GM18499 (cell line): Measurements from ENCODE around the gene EBNA1BP2.
"Not testable (repeated sequence)": the region's sequence is repeated elsewhere in the genome, so short reads cannot be mapped to it uniquely, and the experiment has no call there.

Experiments
- ATAC-seq: cut with Tn5 transposase; IDR thresholded peaks from one replicate; pipeline ENCODE4 v1.9.1; 2021; ENCODE audit warnings: moderate number of reproducible peaks; ENCODE audit not compliant: insufficient read depth, unreplicated experiment

The EBNA1BP2 gene

GRCh38 chr1:43171876-43172526 lies at the start of gene EBNA1BP2, which contains the start of gene CFAP57:
Gene EBNA1BP2, minus strand, starts transcription at chr1:43172290. Its CDS starts 172 bp downstream, at chr1:43172118.
Gene CFAP57, plus strand, starts transcription at chr1:43172330. Its CDS starts 424 bp downstream, at chr1:43172754.
- peak; percentile 94 for ATAC-seq

GRCh38 chr1:43221797-43222196 lies 49.7 kb upstream of the EBNA1BP2 start:
- ATAC-seq = no peak

GRCh38 chr1:43220905-43221778 lies 49.1 kb upstream of the EBNA1BP2 start:
- no peak for ATAC-seq

GRCh38 chr1:43217747-43218146 lies 45.7 kb upstream of the EBNA1BP2 start:
- no peak for ATAC-seq

GRCh38 chr1:43214501-43215444 lies 42.7 kb upstream of the EBNA1BP2 start:
- no peak for ATAC-seq

- not testable (repeated sequence) for ATAC-seq
These were observed 36.2 kb upstream of the EBNA1BP2 start for GRCh38 chr1:43208277-43208676.

- ATAC-seq = no peak
These were observed 35.3 kb upstream of the EBNA1BP2 start for GRCh38 chr1:43207229-43207853.

GRCh38 chr1:43206600-43207228 lies 34.6 kb upstream of the EBNA1BP2 start:
- ATAC-seq = no peak

GRCh38 chr1:43205671-43206070 lies 33.6 kb upstream of the EBNA1BP2 start:
- no peak for ATAC-seq

GRCh38 chr1:43204394-43204793 lies 32.3 kb upstream of the EBNA1BP2 start:
- ATAC-seq = no peak

GRCh38 chr1:43203859-43204258 lies 31.8 kb upstream of the EBNA1BP2 start:
- no peak for ATAC-seq

GRCh38 chr1:43199093-43199726 lies 27.1 kb upstream of the EBNA1BP2 start:
- no peak for ATAC-seq

- ATAC-seq = no peak
These were observed 25.4 kb upstream of the EBNA1BP2 start for GRCh38 chr1:43197343-43198127.

- ATAC-seq = no peak
These were observed 22.4 kb upstream of the EBNA1BP2 start for GRCh38 chr1:43194509-43194908.

GRCh38 chr1:43188106-43188505 lies 16.0 kb upstream of the EBNA1BP2 start:
- no peak for ATAC-seq

GRCh38 chr1:43184995-43185394 lies 12.9 kb upstream of the EBNA1BP2 start:
- ATAC-seq = no peak

- ATAC-seq = no peak
These were observed 12.3 kb upstream of the EBNA1BP2 start for GRCh38 chr1:43184388-43184787.

GRCh38 chr1:43177691-43178090 lies 5.6 kb upstream of the EBNA1BP2 start:
- no peak for ATAC-seq
